Left renal pelvis (tissue), 4 donors: ENCODE results near the gene AP2A2. TPM values are rescaled to one million over a fixed set of nuclear protein-coding genes. Genes with fewer than 3 reads are reported as not detected.

Source experiments
- DNase-seq, 4 donors: peaks; one replicate each; pipeline ENCODE4 v3.0.0-alpha.2; 2013; ENCODE audit warnings: low read depth in 4 of 4, low spot score in 3 of 4
- polyA plus RNA-seq, 4 donors: library from polyadenylated mRNA; unstranded; fragments of 120-200 nt; gene quantifications; one replicate each; pipeline ENCODE4 v1.2.1, GENCODE V29; 2013; ENCODE audit not compliant: insufficient read length in 4 of 4

Gene AP2A2
- polyA plus RNA-seq, 4 donors, result 65.5 to 128 (median 107) TPM

- no peak for DNase-seq
These were observed 27.5 kb upstream of the AP2A2 start for GRCh38 chr11:898143-898511.

- no peak for DNase-seq
These were observed 27.0 kb upstream of the AP2A2 start for GRCh38 chr11:898540-899190.

DNA sequence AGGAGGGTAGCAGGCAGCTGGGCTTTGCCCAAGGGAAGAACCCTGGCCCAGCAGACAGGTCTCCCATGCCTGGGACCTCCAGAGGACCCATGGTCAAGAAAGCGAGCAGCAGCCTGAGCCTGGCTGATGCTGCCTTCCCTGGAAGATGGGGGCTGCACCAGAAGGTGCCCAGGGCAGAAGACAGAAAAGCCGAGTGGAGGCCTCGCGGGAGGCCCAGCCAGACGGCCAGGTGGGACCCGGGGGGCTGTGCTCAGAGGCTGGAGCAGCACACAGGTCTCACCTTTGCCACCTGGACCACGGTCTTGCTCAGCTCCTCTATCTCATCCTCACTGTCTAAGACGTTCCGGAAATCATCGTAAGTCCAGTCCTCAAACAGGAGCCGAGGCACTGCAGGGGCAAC lies 25.9 kb upstream of the AP2A2 start:
- no peak for DNase-seq

DNA sequence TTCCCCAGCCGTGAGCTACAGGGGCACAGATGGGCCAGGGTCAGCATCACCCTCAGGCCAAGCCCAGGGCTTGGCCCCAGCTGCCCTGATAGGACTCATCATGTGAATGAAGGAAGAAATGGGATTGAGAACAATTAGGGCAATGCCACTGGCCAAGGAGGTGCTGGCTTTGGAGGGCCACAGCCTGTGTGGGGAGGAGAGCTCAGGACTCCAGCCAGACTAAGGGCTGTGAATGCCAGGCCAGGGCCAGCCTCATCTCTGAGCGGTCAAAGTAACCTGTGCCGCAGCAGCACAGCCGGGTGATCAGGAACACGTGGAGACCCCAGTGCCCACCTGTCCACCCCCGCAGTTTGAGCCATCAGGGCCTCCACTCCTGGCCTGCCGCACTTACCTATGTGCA lies 25.1 kb upstream of the AP2A2 start:
- no peak for DNase-seq

DNA sequence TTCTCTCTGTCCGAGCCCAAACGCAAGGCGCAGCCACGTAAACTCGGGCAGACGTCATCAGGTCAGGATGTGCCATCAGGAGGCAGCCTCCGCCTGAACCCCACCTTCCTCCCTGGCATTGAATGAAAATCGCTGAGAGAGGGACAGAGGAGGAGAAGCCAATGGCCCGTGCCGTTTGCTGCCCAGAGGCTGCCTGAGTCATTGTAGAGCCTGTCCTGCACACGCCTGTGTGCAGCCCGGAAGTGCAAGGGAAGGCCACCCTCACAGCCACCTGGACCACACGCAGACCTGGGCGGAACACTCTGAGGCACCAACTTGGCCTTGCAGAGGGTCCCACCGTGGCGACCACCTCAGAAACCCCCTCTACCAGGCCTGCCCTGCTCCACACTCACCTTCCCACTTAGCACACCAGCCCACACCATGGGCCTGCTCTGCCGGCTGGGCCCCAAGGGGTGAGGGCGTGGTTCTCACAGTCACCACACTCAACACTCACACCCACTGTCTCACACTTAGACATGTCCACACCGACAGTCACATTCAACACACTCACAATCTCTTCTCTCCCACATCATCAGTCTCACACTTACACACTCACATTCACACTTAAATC lies 24.1 kb upstream of the AP2A2 start:
- no peak for DNase-seq

DNA sequence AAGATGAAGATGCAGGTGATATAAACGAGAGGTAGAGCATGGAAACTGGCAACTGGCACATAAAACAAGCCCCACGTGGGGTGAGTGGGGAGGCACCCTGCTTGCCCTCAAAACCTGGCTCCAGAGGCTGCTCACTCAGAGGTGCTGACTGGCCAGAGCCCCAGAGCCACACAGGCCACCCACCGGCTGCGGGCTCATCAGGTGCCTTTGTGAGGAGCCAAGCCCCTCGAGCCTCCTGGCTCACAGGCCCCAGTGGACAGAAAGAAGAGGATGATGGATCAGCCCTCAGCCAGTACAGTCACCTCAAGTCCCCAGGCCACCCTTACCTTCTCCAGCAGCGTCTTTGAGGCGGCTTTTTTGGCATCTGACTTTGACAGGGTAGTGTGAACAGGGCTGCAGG lies 21.3 kb upstream of the AP2A2 start:
- no peak for DNase-seq

GRCh38 chr11:905952-906351 lies 19.7 kb upstream of the AP2A2 start:
- no peak for DNase-seq

- DNase-seq, result no peak
These were observed 18.0 kb upstream of the AP2A2 start for GRCh38 chr11:907668-908067.

DNA sequence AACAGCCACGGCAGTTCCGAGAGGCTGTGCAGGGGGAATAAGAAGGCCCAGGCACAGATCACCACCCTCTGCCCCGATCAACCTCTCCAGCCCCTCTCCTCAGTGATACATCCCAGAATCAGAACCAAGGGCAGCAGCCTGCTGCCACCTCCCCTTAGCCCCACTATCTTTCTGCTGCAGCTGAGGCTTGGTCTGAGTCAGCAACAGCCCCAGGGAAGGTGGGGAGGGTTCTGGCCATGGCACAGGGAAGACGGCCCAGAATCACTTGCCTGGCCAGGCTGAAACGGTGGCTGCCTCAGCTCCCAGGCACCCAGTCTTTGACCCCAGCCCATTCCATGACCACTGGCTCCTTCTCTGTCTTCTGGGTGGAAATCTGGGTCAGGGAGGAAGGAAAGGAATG lies 17.4 kb upstream of the AP2A2 start:
- DNase-seq, result no peak

DNA sequence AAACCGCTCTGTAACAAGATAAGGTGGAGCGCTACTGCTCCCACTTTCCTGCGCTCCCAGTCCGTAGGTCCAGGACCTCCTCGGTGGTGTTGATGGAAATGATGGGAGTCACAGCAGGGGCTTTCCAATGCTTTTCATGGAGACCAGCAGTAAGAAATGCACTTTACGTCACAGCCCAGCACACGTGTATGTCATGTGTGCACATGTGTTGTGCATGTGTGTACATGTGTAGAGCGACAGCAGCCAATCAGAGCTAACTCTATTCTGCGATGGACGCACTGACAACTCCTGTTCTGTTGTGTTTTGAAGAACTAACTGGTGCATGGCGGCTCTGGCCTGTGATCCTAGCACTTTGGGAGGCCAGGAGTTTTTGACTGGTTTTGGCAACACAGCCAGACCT lies 16.3 kb upstream of the AP2A2 start:
- DNase-seq, result no peak

DNA sequence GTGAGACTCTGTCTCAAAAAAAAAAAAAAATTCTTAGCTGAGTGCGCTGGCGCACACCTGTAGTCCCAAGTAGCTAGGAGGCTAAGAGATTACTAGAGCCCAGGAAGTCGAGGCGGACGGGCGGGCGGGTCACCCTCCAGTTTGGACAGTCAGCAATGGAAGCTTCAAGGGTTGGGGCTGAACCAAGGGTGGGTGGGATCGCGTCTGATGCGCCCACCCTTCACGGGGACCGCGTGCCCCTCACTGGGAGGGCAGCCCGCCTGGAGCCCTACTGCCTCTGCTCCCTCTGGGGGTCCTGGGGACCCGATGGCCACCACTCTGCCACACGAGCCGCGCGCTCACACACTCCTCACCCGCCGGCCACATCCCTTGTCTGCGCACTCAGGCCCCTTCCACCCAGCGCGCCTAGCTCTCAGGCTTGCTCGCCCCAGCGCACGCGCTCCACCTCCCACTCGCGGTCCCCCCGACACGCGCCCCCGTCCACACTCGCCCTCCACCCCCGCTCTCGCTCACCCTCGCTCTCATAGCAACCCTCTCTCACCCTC lies 15.6 kb upstream of the AP2A2 start:
- no peak for DNase-seq

- peak in 3 of 4 donors; percentile 71 to 78 (median 75) for DNase-seq
These were observed 15.1 kb upstream of the AP2A2 start, which contains the start of gene CHID1 for GRCh38 chr11:910589-911030. TSS of gene CHID1 (minus strand) at chr11:910810. CDS start at chr11:904816, 5,994 bp downstream.

GRCh38 chr11:911031-911889 lies 14.4 kb upstream of the AP2A2 start:
- no peak for DNase-seq

- DNase-seq, result no peak
These were observed 13.8 kb upstream of the AP2A2 start for GRCh38 chr11:911890-912219.

DNA sequence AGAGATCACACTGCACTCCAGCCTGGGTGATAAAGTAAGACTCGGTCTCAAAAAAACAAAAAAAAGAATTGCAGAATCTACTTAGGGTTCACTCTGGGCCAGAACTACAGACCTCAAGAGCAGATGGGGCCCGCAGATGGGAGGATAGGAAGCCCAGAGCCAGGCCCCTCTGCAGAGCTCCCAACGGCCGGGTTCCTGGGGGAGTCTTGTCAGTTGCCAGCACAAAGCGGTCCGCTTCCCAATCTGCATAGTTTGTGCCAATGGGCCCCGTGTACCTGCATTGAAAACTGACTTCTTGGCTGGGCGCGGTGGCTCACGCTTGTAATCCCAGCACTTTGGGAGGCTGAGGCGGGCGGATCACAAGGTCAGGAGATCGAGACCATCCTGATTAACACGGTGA lies 13.4 kb upstream of the AP2A2 start:
- no peak for DNase-seq

DNA sequence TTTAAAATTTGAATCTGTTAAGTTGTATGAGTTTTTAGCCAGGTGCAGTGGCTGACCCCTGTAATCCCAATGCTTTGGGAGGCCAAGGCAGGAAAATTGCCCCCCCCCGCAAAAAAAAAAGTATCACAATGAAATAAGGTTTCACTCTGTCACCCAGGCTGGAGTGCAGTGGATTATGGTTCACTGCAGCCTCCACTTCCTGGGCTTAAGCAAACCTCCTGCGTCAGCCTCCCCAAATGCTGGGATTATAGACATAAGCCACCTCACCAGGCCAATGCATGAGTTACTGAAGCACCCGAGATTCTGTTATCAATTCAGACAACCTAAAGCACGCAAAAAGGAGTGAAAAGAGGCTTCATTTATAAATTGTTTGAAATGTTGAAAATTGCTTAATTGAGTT lies 12.6 kb upstream of the AP2A2 start:
- DNase-seq, result no peak

GRCh38 chr11:914204-914603 lies 11.5 kb upstream of the AP2A2 start:
- no peak for DNase-seq

DNA sequence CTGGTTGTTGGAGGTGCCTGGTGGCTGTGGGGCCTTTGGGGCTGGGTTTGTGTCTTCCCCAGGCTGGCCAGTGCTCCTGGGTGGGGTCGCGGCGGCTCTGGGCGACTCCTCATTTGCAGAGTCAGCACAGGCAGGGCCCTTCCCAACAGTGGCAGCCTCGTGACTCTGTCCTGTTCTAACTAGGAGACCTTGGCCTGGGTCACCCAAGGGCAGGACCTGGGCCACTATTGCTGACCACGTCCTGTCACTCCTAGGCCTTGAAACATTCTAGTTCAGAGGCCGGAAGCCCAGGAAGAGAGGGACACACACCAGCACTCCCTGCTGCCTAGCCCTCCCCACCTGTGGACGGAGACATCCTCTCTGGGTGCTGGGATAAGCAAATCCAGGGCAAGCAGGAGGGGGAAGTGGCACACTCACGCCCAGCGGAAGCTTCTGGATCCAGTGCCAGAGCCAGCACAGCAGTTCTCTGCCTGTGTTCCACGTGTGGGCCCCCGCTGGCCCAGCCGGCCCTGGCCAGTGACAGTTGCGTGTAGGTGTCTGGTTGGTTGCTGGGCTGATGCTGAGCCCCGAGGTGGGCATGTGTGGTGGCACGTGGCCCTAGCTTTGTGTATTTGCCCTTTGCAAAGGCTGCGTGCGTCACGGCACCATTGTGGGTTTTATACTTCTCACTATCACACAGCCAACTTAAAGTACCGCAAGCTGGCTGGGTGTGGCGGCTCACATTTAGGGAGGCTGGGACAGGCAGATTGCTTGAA lies 10.7 kb upstream of the AP2A2 start:
- no peak for DNase-seq

- DNase-seq, result no peak
These were observed 8.2 kb upstream of the AP2A2 start for GRCh38 chr11:917426-917825.

- no peak for DNase-seq
These were observed 3.6 kb upstream of the AP2A2 start for GRCh38 chr11:921921-922678.
